Neural progenitor cell (in vitro differentiated cells): Measurements from ENCODE around the gene SPATA6L.

Experiments
- CTCF ChIP-seq: fragments of 200-600 bp; sonication (generic); IDR thresholded peaks from 2 replicates; pipeline ENCODE4 v1.5.1; 2017; ENCODE audit warnings: antibody characterized with exemption, mild to moderate bottlenecking
- EZH2phosphoT487 ChIP-seq: fragments of 200-600 bp; sonication (generic); IDR thresholded peaks from 2 replicates; pipeline ENCODE4 v1.6.1; 2017; ENCODE audit warnings: antibody characterized with exemption

- TF ChIP-seq EZH2phosphoT487 (no peak), CTCF (no peak)
Observed at GRCh38 chr9:4700932-4701331, 34.7 kb upstream of the SPATA6L start.
